ENCODE data around the gene NIPSNAP3A.

The NIPSNAP3A gene

DNA sequence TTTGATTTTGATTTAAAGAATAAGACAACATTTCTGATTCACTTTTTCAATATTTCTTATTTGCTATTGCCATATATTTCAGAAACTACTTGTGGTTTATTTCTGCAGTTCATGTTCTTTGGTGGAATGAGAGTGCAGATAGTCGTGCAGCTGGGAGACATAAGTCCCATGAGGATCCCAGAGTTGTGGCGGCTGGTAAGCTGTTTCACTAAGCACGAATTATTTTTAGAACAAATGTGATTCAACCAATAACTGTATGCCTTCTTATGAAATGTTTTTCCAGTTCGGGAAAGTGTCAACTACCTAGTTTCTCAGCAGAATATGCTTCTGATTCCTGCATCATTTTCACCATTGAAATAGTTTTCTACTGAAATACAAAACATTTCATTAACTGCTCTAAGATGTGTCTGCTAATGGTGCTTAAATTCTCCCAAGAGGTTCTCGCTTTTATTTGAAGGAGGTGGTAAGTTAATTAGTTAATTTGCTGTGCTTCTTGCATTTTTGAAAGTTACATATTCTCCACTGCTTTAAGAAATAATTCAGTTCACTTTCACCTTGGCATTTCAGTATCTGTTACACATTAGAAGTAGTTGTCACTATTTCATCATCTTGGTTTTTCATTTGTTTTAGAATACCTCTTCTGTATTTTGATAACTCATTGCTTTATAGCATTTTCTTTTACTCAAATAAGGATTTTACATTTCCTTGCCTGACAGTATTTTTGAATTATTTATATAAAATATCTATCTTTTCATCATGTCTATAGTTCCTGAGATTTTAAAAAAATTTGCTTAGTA lies 25.4 kb downstream of the NIPSNAP3A start:
- H3K36me3 ChIP-seq (ENCODE audit: control insufficient read depth in 5 of 5, insufficient read depth in 5 of 5, low read length in 5 of 5): peaks cover 0 to 19% (median 3%) of the 10 kb centered on the region in 5 donors
- peak overlapping the region; percentile 94 for H3K27ac ChIP-seq (ENCODE audit: low read depth, low read length)
- H3K9me3 ChIP-seq (ENCODE audit: control insufficient read depth in 5 of 5, low read length in 5 of 5): no peaks in the 10 kb centered on the region
- peak overlapping the region in 1 of 5 donors; percentile 24 for H3K4me3 ChIP-seq (ENCODE audit: low read depth in 1 of 5, low read length in 5 of 5)
- no peaks in the 10 kb centered on the region for H3K27me3 ChIP-seq (ENCODE audit: control insufficient read depth in 5 of 5, insufficient read depth in 4 of 5, low read length in 5 of 5)
- H3K9ac ChIP-seq (ENCODE audit: low read length in 5 of 5): peak overlapping the region in 3 of 5 donors; percentile 41 to 82 (median 57)
- peaks cover 7 to 36% (median 28%) of the 10 kb centered on the region in 5 donors for H3K4me1 ChIP-seq (ENCODE audit: control insufficient read depth in 5 of 5, insufficient read depth in 5 of 5, low read length in 5 of 5)

DNA sequence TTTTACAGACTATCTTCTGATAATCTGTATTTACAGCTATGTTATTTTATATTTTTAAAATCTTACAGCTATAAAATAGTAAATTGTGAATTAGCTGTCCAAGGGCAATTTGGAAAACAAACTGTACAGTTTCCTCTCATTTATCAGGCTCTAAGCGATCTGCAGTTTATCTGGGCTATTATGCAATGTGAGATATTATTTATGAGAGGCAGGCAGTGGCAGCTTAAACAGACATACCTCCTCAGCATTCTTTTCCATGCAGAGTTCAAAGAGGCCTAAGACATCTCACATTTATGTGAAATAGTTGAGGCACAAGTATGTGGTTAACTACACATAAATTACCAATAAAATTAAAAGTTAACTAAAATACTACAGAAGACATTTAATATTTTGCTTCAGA lies 26.6 kb downstream of the NIPSNAP3A start:
- no peaks in the 10 kb centered on the region for H3K9me3 ChIP-seq (ENCODE audit: control insufficient read depth in 5 of 5, low read length in 5 of 5)
- H3K27me3 ChIP-seq (ENCODE audit: control insufficient read depth in 5 of 5, insufficient read depth in 4 of 5, low read length in 5 of 5): no peaks in the 10 kb centered on the region
- peak overlapping the region; percentile 94 for H3K27ac ChIP-seq (ENCODE audit: low read depth, low read length)
- H3K4me1 ChIP-seq (ENCODE audit: control insufficient read depth in 5 of 5, insufficient read depth in 5 of 5, low read length in 5 of 5): peaks cover 7 to 45% (median 29%) of the 10 kb centered on the region in 5 donors
- no peak overlapping the region for H3K4me3 ChIP-seq (ENCODE audit: low read depth in 1 of 5, low read length in 5 of 5)
- peak overlapping the region in 2 of 5 donors; percentile 53 to 82 for H3K9ac ChIP-seq (ENCODE audit: low read length in 5 of 5)
- H3K36me3 ChIP-seq (ENCODE audit: control insufficient read depth in 5 of 5, insufficient read depth in 5 of 5, low read length in 5 of 5): peaks cover 0 to 17% (median 6%) of the 10 kb centered on the region in 5 donors

DNA sequence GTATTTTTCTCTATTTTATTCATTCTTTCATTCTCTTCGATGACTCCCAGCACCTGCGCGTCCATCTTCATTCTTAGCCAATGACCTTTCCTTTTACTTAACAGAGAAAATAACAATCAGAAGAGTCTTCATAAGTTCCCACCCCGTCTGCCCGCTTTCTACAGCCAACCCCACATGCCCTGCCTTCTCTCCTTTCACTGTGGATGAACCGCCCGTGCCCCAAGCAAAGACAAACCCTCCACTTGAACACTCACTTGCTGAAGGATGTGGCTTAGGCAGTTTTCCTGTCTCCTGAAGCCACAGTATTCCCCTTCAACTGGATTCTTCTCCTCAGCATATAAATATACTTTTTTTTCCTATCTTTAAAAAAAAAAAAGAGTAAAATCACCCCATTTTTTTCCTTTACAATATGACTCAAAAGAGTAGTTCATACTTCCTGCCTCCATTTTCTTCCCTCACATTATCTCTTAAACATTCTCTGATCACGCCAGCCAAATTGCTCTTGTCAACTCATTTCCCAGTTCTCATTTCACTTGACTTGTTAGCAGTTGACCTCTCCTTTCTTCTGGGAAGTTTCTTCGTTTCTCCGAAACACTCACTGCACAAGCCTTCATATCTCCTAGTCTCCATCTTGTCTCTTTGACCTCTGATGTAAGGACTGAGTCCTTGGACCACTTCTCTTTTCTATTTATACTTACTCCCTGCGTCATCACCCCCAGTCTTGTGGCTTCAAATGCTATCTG lies 27.5 kb downstream of the NIPSNAP3A start:
- Histone ChIP-seq H3K9me3 (ENCODE audit: control insufficient read depth in 5 of 5, low read length in 5 of 5) (no peaks in the 10 kb centered on the region), H3K4me3 (ENCODE audit: low read depth in 1 of 5, low read length in 5 of 5) (no peak overlapping the region), H3K27me3 (ENCODE audit: control insufficient read depth in 5 of 5, insufficient read depth in 4 of 5, low read length in 5 of 5) (no peaks in the 10 kb centered on the region), H3K27ac (ENCODE audit: low read depth, low read length) (peak overlapping the region; percentile 94), H3K9ac (ENCODE audit: low read length in 5 of 5) (peak overlapping the region in 1 of 5 donors; percentile 82), H3K4me1 (ENCODE audit: control insufficient read depth in 5 of 5, insufficient read depth in 5 of 5, low read length in 5 of 5) (peaks cover 7 to 50% (median 37%) of the 10 kb centered on the region in 5 donors), H3K36me3 (ENCODE audit: control insufficient read depth in 5 of 5, insufficient read depth in 5 of 5, low read length in 5 of 5) (peaks cover 0 to 19% (median 6%) of the 10 kb centered on the region in 5 donors)

- Histone ChIP-seq H3K27me3 (ENCODE audit: control insufficient read depth in 5 of 5, insufficient read depth in 4 of 5, low read length in 5 of 5) (no peaks in the 10 kb centered on the region), H3K9me3 (ENCODE audit: control insufficient read depth in 5 of 5, low read length in 5 of 5) (no peaks in the 10 kb centered on the region), H3K36me3 (ENCODE audit: control insufficient read depth in 5 of 5, insufficient read depth in 5 of 5, low read length in 5 of 5) (peaks cover 0 to 19% (median 6%) of the 10 kb centered on the region in 5 donors), H3K27ac (ENCODE audit: low read depth, low read length) (peak overlapping the region; percentile 94), H3K4me3 (ENCODE audit: low read depth in 1 of 5, low read length in 5 of 5) (no peak overlapping the region), H3K9ac (ENCODE audit: low read length in 5 of 5) (peak overlapping the region in 2 of 5 donors; percentile 16 to 60), H3K4me1 (ENCODE audit: control insufficient read depth in 5 of 5, insufficient read depth in 5 of 5, low read length in 5 of 5) (peaks cover 7 to 55% (median 43%) of the 10 kb centered on the region in 5 donors)
These were observed 28.1 kb downstream of the NIPSNAP3A start for GRCh38 chr9:104775574-104775936.

GRCh38 chr9:104775976-104776375 lies 28.5 kb downstream of the NIPSNAP3A start:
- Histone ChIP-seq H3K36me3 (ENCODE audit: control insufficient read depth in 5 of 5, insufficient read depth in 5 of 5, low read length in 5 of 5) (peaks cover 0 to 19% (median 6%) of the 10 kb centered on the region in 5 donors), H3K4me3 (ENCODE audit: low read depth in 1 of 5, low read length in 5 of 5) (no peak overlapping the region), H3K27me3 (ENCODE audit: control insufficient read depth in 5 of 5, insufficient read depth in 4 of 5, low read length in 5 of 5) (no peaks in the 10 kb centered on the region), H3K4me1 (ENCODE audit: control insufficient read depth in 5 of 5, insufficient read depth in 5 of 5, low read length in 5 of 5) (peaks cover 7 to 58% (median 46%) of the 10 kb centered on the region in 5 donors), H3K9me3 (ENCODE audit: control insufficient read depth in 5 of 5, low read length in 5 of 5) (no peaks in the 10 kb centered on the region), H3K27ac (ENCODE audit: low read depth, low read length) (peak overlapping the region; percentile 94), H3K9ac (ENCODE audit: low read length in 5 of 5) (peak overlapping the region in 2 of 5 donors; percentile 16 to 60)

- H3K27ac ChIP-seq (ENCODE audit: low read depth, low read length): peak overlapping the region; percentile 94
- peaks cover 0 to 19% (median 8%) of the 10 kb centered on the region in 5 donors for H3K36me3 ChIP-seq (ENCODE audit: control insufficient read depth in 5 of 5, insufficient read depth in 5 of 5, low read length in 5 of 5)
- H3K27me3 ChIP-seq (ENCODE audit: control insufficient read depth in 5 of 5, insufficient read depth in 4 of 5, low read length in 5 of 5): no peaks in the 10 kb centered on the region
- H3K4me1 ChIP-seq (ENCODE audit: control insufficient read depth in 5 of 5, insufficient read depth in 5 of 5, low read length in 5 of 5): peaks cover 7 to 64% (median 55%) of the 10 kb centered on the region in 5 donors
- H3K9ac ChIP-seq (ENCODE audit: low read length in 5 of 5): peak overlapping the region in 1 of 5 donors; percentile 79
- H3K9me3 ChIP-seq (ENCODE audit: control insufficient read depth in 5 of 5, low read length in 5 of 5): no peaks in the 10 kb centered on the region
- H3K4me3 ChIP-seq (ENCODE audit: low read depth in 1 of 5, low read length in 5 of 5): no peak overlapping the region
These were observed 29.3 kb downstream of the NIPSNAP3A start for GRCh38 chr9:104776797-104777196.

DNA sequence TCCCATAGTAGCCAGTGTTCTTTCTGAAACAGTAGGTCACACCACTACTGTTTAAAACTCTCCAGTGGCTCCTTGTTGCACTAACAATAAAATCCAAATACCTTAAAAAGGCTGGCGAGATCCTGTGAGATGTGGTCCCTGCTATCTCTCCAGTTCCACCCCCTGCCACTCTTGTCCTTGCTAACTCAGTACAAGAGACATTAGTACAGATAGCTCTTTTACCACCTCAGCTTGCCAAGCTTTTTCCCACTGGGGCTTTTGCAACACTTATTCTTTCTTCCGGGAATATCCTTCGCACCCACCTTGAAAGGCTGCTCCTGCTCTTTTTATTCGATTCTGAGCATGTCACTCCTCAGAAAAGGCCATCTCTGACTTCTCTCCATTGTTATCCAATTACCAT lies 31.3 kb downstream of the NIPSNAP3A start:
- Histone ChIP-seq H3K27ac (ENCODE audit: low read depth, low read length) (peak overlapping the region; percentile 81), H3K9ac (ENCODE audit: low read length in 5 of 5) (no peak overlapping the region), H3K4me1 (ENCODE audit: control insufficient read depth in 5 of 5, insufficient read depth in 5 of 5, low read length in 5 of 5) (peaks cover 5 to 69% (median 67%) of the 10 kb centered on the region in 5 donors), H3K9me3 (ENCODE audit: control insufficient read depth in 5 of 5, low read length in 5 of 5) (no peaks in the 10 kb centered on the region), H3K27me3 (ENCODE audit: control insufficient read depth in 5 of 5, insufficient read depth in 4 of 5, low read length in 5 of 5) (no peaks in the 10 kb centered on the region), H3K4me3 (ENCODE audit: low read depth in 1 of 5, low read length in 5 of 5) (no peak overlapping the region), H3K36me3 (ENCODE audit: control insufficient read depth in 5 of 5, insufficient read depth in 5 of 5, low read length in 5 of 5) (peaks cover 9 to 31% (median 23%) of the 10 kb centered on the region in 5 donors)

- H3K4me1 ChIP-seq (ENCODE audit: control insufficient read depth in 5 of 5, insufficient read depth in 5 of 5, low read length in 5 of 5): peaks cover 5 to 71% (median 68%) of the 10 kb centered on the region in 5 donors
- H3K9ac ChIP-seq (ENCODE audit: low read length in 5 of 5): no peak overlapping the region
- H3K4me3 ChIP-seq (ENCODE audit: low read depth in 1 of 5, low read length in 5 of 5): no peak overlapping the region
- no peaks in the 10 kb centered on the region for H3K9me3 ChIP-seq (ENCODE audit: control insufficient read depth in 5 of 5, low read length in 5 of 5)
- peak overlapping the region; percentile 81 for H3K27ac ChIP-seq (ENCODE audit: low read depth, low read length)
- no peaks in the 10 kb centered on the region for H3K27me3 ChIP-seq (ENCODE audit: control insufficient read depth in 5 of 5, insufficient read depth in 4 of 5, low read length in 5 of 5)
- peaks cover 14 to 36% (median 28%) of the 10 kb centered on the region in 5 donors for H3K36me3 ChIP-seq (ENCODE audit: control insufficient read depth in 5 of 5, insufficient read depth in 5 of 5, low read length in 5 of 5)
These were observed 31.9 kb downstream of the NIPSNAP3A start for GRCh38 chr9:104779334-104779733.

DNA sequence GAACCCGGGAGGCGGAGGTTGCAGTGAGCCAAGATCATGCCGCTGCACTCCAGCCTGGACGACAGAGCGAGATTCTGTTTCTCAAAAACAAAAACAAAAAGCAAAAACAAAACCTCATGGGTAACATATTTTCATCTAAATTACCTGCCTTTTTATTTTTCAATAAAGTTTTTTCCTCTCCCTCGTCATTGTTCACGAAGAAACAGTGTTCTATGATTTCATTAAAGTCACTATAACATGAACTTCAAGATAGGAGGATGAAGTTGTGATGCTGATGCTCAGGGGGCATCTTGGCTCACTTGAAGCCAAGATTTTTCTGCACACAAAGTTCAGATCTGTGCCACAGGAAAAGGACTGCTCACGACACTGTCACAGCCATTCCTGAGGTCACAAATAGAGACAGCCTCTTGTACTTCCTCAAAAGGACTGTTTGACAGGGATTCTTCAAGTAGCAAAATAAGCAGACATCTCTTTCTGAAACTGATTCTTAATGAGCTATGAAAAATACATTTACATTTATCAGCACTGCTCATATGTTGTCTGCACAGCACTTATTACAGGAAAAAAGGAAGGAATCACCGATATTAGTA lies 32.6 kb downstream of the NIPSNAP3A start:
- Histone ChIP-seq H3K27ac (ENCODE audit: low read depth, low read length) (peak overlapping the region; percentile 81), H3K36me3 (ENCODE audit: control insufficient read depth in 5 of 5, insufficient read depth in 5 of 5, low read length in 5 of 5) (peaks cover 20 to 37% (median 31%) of the 10 kb centered on the region in 5 donors), H3K4me1 (ENCODE audit: control insufficient read depth in 5 of 5, insufficient read depth in 5 of 5, low read length in 5 of 5) (peaks cover 5 to 75% (median 66%) of the 10 kb centered on the region in 5 donors)

More for the DNA sequence above, 32.6 kb downstream of the NIPSNAP3A start:
- H3K9me3 ChIP-seq (ENCODE audit: control insufficient read depth in 5 of 5, low read length in 5 of 5): no peaks in the 10 kb centered on the region
- no peak overlapping the region for H3K4me3 ChIP-seq (ENCODE audit: low read depth in 1 of 5, low read length in 5 of 5)
- H3K27me3 ChIP-seq (ENCODE audit: control insufficient read depth in 5 of 5, insufficient read depth in 4 of 5, low read length in 5 of 5): no peaks in the 10 kb centered on the region
- H3K9ac ChIP-seq (ENCODE audit: low read length in 5 of 5): peak overlapping the region in 4 of 5 donors; percentile 7 to 76 (median 45)

Data from subcutaneous abdominal adipose tissue (tissue), 5 donors.